SU-DHL-6 (cell line): ENCODE measurements around the gene FERMT3.

Source experiments
- H2AFZ ChIP-seq: fragments of 200-600 bp; sonication (generic); 2 replicates; pipeline ENCODE4 v1.6.1; 2014; ENCODE audit warnings: low read depth, mild to moderate bottlenecking, moderate library complexity, mixed read lengths, antibody characterized with exemption, low read length; ENCODE audit not compliant: severe bottlenecking
- H3F3A ChIP-seq: fragments of 200-600 bp; shearing (Covaris generic); 2 replicates; pipeline ENCODE4 v1.6.0; 2016; ENCODE audit warnings: antibody characterized with exemption, mild to moderate bottlenecking; ENCODE audit not compliant: insufficient read depth
- H3K27ac ChIP-seq: fragments of 200-600 bp; sonication (generic); 2 replicates; pipeline ENCODE4 v1.5.1; 2016; ENCODE audit warnings: low read depth, mild to moderate bottlenecking, low read length, moderate library complexity, mixed read lengths
- H3K27me3 ChIP-seq: fragments of 200-600 bp; sonication (generic), shearing (Covaris generic); 2 replicates; pipeline ENCODE4 v1.6.0; 2014; ENCODE audit warnings: mild to moderate bottlenecking, low read length
- H3K36me3 ChIP-seq: fragments of 200-600 bp; sonication (generic); 2 replicates; pipeline ENCODE4 v1.6.1; 2014; ENCODE audit warnings: mild to moderate bottlenecking, low read length, mixed read lengths
- H3K4me2 ChIP-seq: fragments of 300-600, 200-600 bp; shearing (Covaris generic), sonication (generic); 2 replicates; pipeline ENCODE4 v1.6.0; 2014; ENCODE audit warnings: low read length, low read depth, mild to moderate bottlenecking; ENCODE audit not compliant: poor library complexity, severe bottlenecking
- H3K4me3 ChIP-seq: fragments of 200-600 bp; sonication (generic); 2 replicates; pipeline ENCODE4 v1.5.1; 2014; ENCODE audit warnings: antibody characterized with exemption, low read length, mild to moderate bottlenecking, mixed read lengths; ENCODE audit not compliant: insufficient read depth, poor library complexity, severe bottlenecking
- H3K79me2 ChIP-seq: fragments of 200-600 bp; sonication (generic); 2 replicates; pipeline ENCODE4 v1.6.1; 2014; ENCODE audit warnings: mild to moderate bottlenecking, low read length, moderate library complexity; ENCODE audit not compliant: insufficient read depth
- H3K9ac ChIP-seq: fragments of 200-600 bp; sonication (generic); 2 replicates; pipeline ENCODE4 v1.7.0; 2014; ENCODE audit warnings: mild to moderate bottlenecking, low read length
- H3K9me2 ChIP-seq: fragments of 200-600 bp; sonication (generic); replicated peaks from 2 replicates; pipeline ENCODE4 v1.6.1; 2014; ENCODE audit warnings: low read length; ENCODE audit not compliant: insufficient read depth
- H3K9me3 ChIP-seq: fragments of 200-600 bp; sonication (generic); 2 replicates; pipeline ENCODE4 v1.6.1; 2014; ENCODE audit warnings: low read length, mixed read lengths; ENCODE audit not compliant: insufficient read depth
- H4K20me1 ChIP-seq: fragments of 200-600 bp; sonication (generic); 2 replicates; pipeline ENCODE4 v1.6.1; 2014; ENCODE audit warnings: low read depth, mild to moderate bottlenecking, antibody characterized with exemption, low read length, moderate library complexity, mixed read lengths
- EZH2phosphoT487 ChIP-seq: fragments of 200-600 bp; sonication (generic), shearing (Covaris generic); conservative IDR thresholded peaks from 2 replicates; pipeline ENCODE4 v1.6.1; 2018; ENCODE audit warnings: mild to moderate bottlenecking, antibody characterized with exemption, low read length, moderate library complexity, mixed read lengths
- TF ChIP-seq, protein P1 (sequence below): fragments of 200-600 bp; sonication (generic); IDR thresholded peaks from one replicate; pipeline ENCODE4 v1.5.1; 2017; ENCODE audit warnings: antibody characterized with exemption, mild to moderate bottlenecking, low read length, moderate library complexity; ENCODE audit not compliant: insufficient read depth, poor library complexity, severe bottlenecking

The FERMT3 gene

DNA sequence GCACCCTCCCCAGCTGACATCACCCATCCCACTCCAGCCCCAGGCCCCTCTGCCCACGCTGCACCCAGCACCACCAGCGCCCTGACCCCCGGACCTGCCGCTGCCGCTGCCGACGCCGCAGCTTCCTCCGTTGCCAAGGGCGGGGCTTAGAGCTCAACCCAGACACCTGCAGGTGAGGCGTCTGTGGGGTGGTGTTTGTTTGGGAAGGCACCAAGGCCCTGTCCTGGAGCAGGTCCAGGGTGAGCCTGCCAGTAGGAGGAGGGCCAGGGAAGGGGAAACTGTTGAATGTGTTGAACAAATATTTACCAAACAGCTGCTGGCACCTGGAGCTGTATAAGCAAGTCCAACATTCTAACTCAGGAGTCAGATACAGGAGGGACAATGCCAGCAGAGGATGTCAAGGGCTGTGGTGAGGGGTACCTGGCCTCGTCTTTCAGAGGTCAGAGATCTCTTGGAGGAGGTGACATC, 31.0 kb downstream of the FERMT3 start:
- peaks cover 13% of the 10 kb centered on the region; the same call in 1 of the 2 replicates for H3K79me2 ChIP-seq
- no peaks in the 10 kb centered on the region for H3K36me3 ChIP-seq
- H3F3A ChIP-seq, result peaks cover 37% of the 10 kb centered on the region
- no peak overlapping the region for H3K27ac ChIP-seq
- H3K27me3 ChIP-seq, result no peaks in the 10 kb centered on the region
- TF ChIP-seq, protein P1, sequence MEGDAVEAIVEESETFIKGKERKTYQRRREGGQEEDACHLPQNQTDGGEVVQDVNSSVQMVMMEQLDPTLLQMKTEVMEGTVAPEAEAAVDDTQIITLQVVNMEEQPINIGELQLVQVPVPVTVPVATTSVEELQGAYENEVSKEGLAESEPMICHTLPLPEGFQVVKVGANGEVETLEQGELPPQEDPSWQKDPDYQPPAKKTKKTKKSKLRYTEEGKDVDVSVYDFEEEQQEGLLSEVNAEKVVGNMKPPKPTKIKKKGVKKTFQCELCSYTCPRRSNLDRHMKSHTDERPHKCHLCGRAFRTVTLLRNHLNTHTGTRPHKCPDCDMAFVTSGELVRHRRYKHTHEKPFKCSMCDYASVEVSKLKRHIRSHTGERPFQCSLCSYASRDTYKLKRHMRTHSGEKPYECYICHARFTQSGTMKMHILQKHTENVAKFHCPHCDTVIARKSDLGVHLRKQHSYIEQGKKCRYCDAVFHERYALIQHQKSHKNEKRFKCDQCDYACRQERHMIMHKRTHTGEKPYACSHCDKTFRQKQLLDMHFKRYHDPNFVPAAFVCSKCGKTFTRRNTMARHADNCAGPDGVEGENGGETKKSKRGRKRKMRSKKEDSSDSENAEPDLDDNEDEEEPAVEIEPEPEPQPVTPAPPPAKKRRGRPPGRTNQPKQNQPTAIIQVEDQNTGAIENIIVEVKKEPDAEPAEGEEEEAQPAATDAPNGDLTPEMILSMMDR, result no peak
- H3K4me2 ChIP-seq, result no peak overlapping the region
- no peaks in the 10 kb centered on the region for H4K20me1 ChIP-seq
- H3K9me3 ChIP-seq, result no peaks in the 10 kb centered on the region
- no peaks in the 10 kb centered on the region for H3K9me2 ChIP-seq
- H3K4me3 ChIP-seq, result no peak overlapping the region
- H3K9ac ChIP-seq, result no peak overlapping the region
- H2AFZ ChIP-seq, result no peak overlapping the region

GRCh38 chr11:64238076-64238475, 31.6 kb downstream of the FERMT3 start:
- no peak overlapping the region for H3K4me3 ChIP-seq
- H3K9me2 ChIP-seq, result no peaks in the 10 kb centered on the region
- no peak overlapping the region for H3K4me2 ChIP-seq
- H2AFZ ChIP-seq, result no peak overlapping the region
- peaks cover 34% of the 10 kb centered on the region for H3F3A ChIP-seq
- H3K36me3 ChIP-seq, result no peaks in the 10 kb centered on the region
- no peaks in the 10 kb centered on the region for H3K27me3 ChIP-seq
- peaks cover 13% of the 10 kb centered on the region; the same call in 1 of the 2 replicates for H3K79me2 ChIP-seq
- H3K9ac ChIP-seq, result no peak overlapping the region
- H3K9me3 ChIP-seq, result no peaks in the 10 kb centered on the region
- H4K20me1 ChIP-seq, result no peaks in the 10 kb centered on the region
- 0 out of 2 replicates have a peak overlapping the region, but pooled peaks have one; percentile 3 for H3K27ac ChIP-seq
- TF ChIP-seq EZH2phosphoT487, result no peak
- TF ChIP-seq, protein P1, result no peak

GRCh38 chr11:64238999-64239398, 32.5 kb downstream of the FERMT3 start:
- H3K9me2 ChIP-seq, result no peaks in the 10 kb centered on the region
- H3K9me3 ChIP-seq, result no peaks in the 10 kb centered on the region
- no peak overlapping the region for H2AFZ ChIP-seq
- peak overlapping the region; percentile 3; the same call in 1 of the 2 replicates for H3K27ac ChIP-seq
- peaks cover 36% of the 10 kb centered on the region for H3F3A ChIP-seq
- no peaks in the 10 kb centered on the region for H3K27me3 ChIP-seq
- H3K36me3 ChIP-seq, result no peaks in the 10 kb centered on the region
- no peak overlapping the region for H3K4me3 ChIP-seq
- TF ChIP-seq, protein P1, result no peak
- TF ChIP-seq EZH2phosphoT487, result no peak
- no peaks in the 10 kb centered on the region for H4K20me1 ChIP-seq
- H3K9ac ChIP-seq, result no peak overlapping the region
- peaks cover 13% of the 10 kb centered on the region; the same call in 1 of the 2 replicates for H3K79me2 ChIP-seq
- H3K4me2 ChIP-seq, result no peak overlapping the region
